ENCODE results near the gene IGFL1. TPM values are rescaled to one million over a fixed set of nuclear protein-coding genes. Genes with fewer than 3 reads are reported as not detected.
"Not testable (repeated sequence)": the region's sequence is repeated elsewhere in the genome, so short reads cannot be mapped to it uniquely, and the experiment has no call there.

Gene IGFL1
- total RNA-seq, 1 experiment from 2014 or later, result not detected

DNA sequence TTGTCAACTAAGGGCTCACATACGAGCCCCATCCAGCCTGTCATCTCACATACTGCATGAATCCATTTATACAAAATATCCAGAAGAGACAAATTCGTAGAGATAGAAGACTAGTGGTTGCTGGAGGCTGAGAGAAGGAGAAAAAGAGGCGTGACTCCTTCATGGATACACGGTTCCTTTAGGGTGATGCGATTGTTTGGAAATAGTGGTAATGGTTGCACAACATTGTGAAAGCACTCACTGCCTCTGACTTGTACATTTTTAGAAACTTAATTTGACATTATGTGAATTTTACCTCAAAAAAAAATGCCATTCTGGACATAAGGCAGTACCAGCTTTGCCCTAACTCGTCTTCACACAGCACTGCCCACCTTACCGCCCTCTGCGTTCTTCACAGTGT, 27.3 kb downstream of the IGFL1 start:
- Histone ChIP-seq H3K4me1 (ENCODE audit: insufficient read depth, low read length, poor library complexity, severe bottlenecking) (no peaks in the 10 kb centered on the region), H3K36me3 (ENCODE audit: insufficient read depth, low read length, poor library complexity, severe bottlenecking) (no peaks in the 10 kb centered on the region), H3K27me3 (replicated peaks; ENCODE audit: insufficient read depth, low read depth, low read length, poor library complexity) (peaks cover 13% of the 10 kb centered on the region), H3K9me3 (ENCODE audit: low read depth, low read length, poor library complexity, severe bottlenecking) (no peaks in the 10 kb centered on the region), H3K4me3 (ENCODE audit: low read depth, low read length, poor library complexity, severe bottlenecking) (no peak overlapping the region), H3K27ac (ENCODE audit: low read depth, low read length, poor library complexity, severe bottlenecking) (no peak overlapping the region)
- intact Hi-C loops (cut with micrococcal nuclease; ENCODE audit: unreplicated experiment), result no loop called here
- TF ChIP-seq EZH2 (IDR thresholded peaks at IDR 0.05; ENCODE audit: borderline replicate concordance, low read depth, low read length, poor library complexity, severe bottlenecking), result no peak
- no TSS peak for BruUV-seq (replicated peaks)
- ChIA-PET POLR2A (ENCODE audit: low non-redundant PET) (interaction anchor here (0.6 kb wide), 1 partner anchor 42 kb away, joined by 6 read pairs; no protein-coding TSS in a partner anchor), CTCF (interaction anchor here (0.6 kb wide), 1 partner anchor 181 kb away, joined by 7 read pairs; no protein-coding TSS in a partner anchor)
- DNase-seq (ENCODE audit: low spot score), result no peak

DNA sequence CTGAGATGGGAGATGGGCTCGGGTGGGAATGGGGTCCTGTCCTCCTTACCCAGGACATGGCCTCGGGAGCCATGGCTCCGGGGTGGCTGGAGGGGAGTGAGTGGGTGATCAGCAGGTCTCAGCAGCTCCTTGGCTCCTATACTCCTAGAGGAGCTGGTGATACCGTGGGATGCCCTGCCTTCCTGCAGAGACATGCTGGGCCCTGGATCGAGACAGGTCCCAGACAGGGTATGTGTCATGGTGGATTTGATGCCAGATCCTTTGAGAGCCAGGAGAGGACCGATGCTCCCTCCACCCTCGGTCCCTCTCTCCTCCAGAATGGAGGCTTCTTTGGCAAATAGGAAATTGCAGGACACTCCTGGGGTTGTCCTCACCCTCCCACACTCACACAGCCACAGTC, 32.0 kb downstream of the IGFL1 start:
- H3K27ac ChIP-seq (ENCODE audit: low read depth, low read length, poor library complexity, severe bottlenecking); DNase-seq (ENCODE audit: low spot score): not testable (repeated sequence)

DNA sequence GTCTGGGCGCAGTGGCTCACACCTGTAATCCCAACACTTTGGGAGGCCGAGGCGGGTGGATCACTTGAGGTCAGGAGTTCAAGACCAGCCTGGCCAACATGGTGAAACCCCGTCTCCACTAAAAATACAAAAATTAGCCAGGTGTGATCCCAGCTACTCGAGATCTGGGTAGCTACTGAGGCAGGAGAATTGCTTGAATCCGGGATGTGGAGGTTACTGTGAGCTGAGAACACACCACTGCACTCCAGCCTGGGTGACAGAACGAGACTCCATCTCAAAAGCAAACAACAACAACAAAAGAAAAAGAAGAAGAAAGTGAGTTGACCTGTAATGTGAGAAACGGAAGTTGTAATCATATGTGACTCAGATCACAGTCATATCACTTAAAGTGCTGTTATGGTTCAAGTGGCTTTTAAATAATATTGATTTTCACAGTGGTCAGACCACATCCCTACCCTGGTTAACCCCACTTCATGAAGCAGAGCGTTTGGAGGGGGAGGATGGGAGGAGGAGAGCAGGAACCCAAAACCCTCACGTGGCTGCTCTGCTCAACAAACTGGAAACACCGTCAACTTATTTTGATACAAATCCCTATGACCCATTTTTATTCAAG, 33.2 kb downstream of the IGFL1 start:
- H3K36me3 ChIP-seq (ENCODE audit: insufficient read depth, low read length, poor library complexity, severe bottlenecking); H3K27ac ChIP-seq (ENCODE audit: low read depth, low read length, poor library complexity, severe bottlenecking); H3K9me3 ChIP-seq (ENCODE audit: low read depth, low read length, poor library complexity, severe bottlenecking); H3K4me1 ChIP-seq (ENCODE audit: insufficient read depth, low read length, poor library complexity, severe bottlenecking); POLR2A ChIA-PET (ENCODE audit: low non-redundant PET); BruUV-seq (replicated peaks); H3K27me3 ChIP-seq (replicated peaks; ENCODE audit: insufficient read depth, low read depth, low read length, poor library complexity); H3K4me3 ChIP-seq (ENCODE audit: low read depth, low read length, poor library complexity, severe bottlenecking): not testable (repeated sequence)
- intact Hi-C loops (cut with micrococcal nuclease; ENCODE audit: unreplicated experiment), result loop anchor here (5.0 kb wide), 1 partner anchor 70 kb away; no protein-coding TSS in a partner anchor
- CTCF ChIA-PET, result interaction anchor here (1.0 to 3.1 kb wide), 2 partner anchors 181 to 184 kb away, joined by 5 to 18 read pairs; no protein-coding TSS in a partner anchor
- peak; percentile 13 for DNase-seq (ENCODE audit: low spot score)

More for the DNA sequence above, 32.0 kb downstream of the IGFL1 start:
- H3K9me3 ChIP-seq (ENCODE audit: low read depth, low read length, poor library complexity, severe bottlenecking); H3K4me1 ChIP-seq (ENCODE audit: insufficient read depth, low read length, poor library complexity, severe bottlenecking); POLR2A ChIA-PET (ENCODE audit: low non-redundant PET); H3K27me3 ChIP-seq (replicated peaks; ENCODE audit: insufficient read depth, low read depth, low read length, poor library complexity); H3K4me3 ChIP-seq (ENCODE audit: low read depth, low read length, poor library complexity, severe bottlenecking); BruUV-seq (replicated peaks); H3K36me3 ChIP-seq (ENCODE audit: insufficient read depth, low read length, poor library complexity, severe bottlenecking): not testable (repeated sequence)
- CTCF ChIA-PET, result interaction anchor here (1.0 kb wide), 1 partner anchor 183 kb away, joined by 5 read pairs; no protein-coding TSS in a partner anchor
- intact Hi-C loops (cut with micrococcal nuclease; ENCODE audit: unreplicated experiment), result loop anchor here (5.0 kb wide), 1 partner anchor 69 kb away; no protein-coding TSS in a partner anchor

DNA sequence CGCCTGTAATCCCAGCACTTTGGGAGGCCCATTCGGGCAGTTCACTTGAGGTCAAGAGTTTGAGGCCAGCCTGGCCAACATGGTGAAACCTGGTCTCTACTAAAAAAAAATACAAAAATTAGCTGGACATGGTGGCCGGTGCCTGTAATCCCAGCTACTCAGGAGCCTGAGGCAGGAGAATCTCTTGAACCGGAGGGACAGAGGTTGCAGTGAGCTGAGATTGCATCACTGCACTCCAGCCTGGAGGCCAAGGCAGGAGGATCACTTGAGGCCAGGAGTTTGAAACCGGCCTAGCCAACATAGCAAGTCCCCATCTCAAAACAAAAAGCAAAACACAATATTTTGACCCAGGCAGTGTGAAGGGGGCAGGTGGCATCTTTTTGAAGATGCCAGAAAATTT, 35.3 kb downstream of the IGFL1 start:
- H3K27ac ChIP-seq (ENCODE audit: low read depth, low read length, poor library complexity, severe bottlenecking); DNase-seq (ENCODE audit: low spot score); POLR2A ChIA-PET (ENCODE audit: low non-redundant PET); H3K4me3 ChIP-seq (ENCODE audit: low read depth, low read length, poor library complexity, severe bottlenecking); BruUV-seq (replicated peaks); H3K27me3 ChIP-seq (replicated peaks; ENCODE audit: insufficient read depth, low read depth, low read length, poor library complexity); H3K9me3 ChIP-seq (ENCODE audit: low read depth, low read length, poor library complexity, severe bottlenecking); H3K36me3 ChIP-seq (ENCODE audit: insufficient read depth, low read length, poor library complexity, severe bottlenecking); H3K4me1 ChIP-seq (ENCODE audit: insufficient read depth, low read length, poor library complexity, severe bottlenecking): not testable (repeated sequence)
- intact Hi-C loops (cut with micrococcal nuclease; ENCODE audit: unreplicated experiment), result loop anchor here (1.0 to 5.0 kb wide), 3 partner anchors 72 to 236 kb away; no protein-coding TSS in a partner anchor
- CTCF ChIA-PET, result interaction anchor here (0.5 to 3.1 kb wide), 5 partner anchors 16 to 236 kb away, joined by 3 to 32 read pairs (median 10); no protein-coding TSS in a partner anchor

DNA sequence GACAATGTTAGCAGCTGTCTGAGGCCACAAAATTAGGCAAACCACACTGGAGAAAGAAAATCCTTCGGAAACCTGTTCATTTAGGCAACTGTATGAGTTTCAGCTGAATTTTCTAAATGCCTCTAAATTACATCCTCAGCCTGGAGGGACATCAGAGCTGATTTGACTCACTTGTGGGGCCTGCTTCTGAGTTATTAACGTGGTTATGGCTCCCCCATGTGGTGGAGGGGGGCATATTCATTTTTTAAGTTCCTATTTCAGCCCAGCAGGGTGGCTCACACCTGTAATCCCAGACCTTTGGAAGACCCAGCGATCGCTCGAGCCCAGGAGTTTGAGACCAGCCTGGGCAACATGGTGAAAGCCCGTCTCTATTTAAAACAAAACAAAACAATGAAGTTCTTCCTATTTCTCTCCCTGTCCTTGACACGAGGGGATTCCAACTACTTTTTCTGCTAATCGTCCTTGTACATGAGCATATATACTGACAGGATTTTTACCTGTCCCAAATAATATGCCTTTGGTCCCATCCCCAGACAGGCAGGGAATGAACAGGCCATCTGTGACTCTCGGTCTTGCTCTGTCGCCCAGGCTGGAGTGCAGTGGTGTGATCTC, 35.8 kb downstream of the IGFL1 start:
- no peaks in the 10 kb centered on the region for H3K27me3 ChIP-seq (replicated peaks; ENCODE audit: insufficient read depth, low read depth, low read length, poor library complexity)
- BruUV-seq (replicated peaks), result no TSS peak

More for the DNA sequence above, 35.8 kb downstream of the IGFL1 start:
- H3K27ac ChIP-seq (ENCODE audit: low read depth, low read length, poor library complexity, severe bottlenecking), result no peak overlapping the region
- TF ChIP-seq, protein P1, sequence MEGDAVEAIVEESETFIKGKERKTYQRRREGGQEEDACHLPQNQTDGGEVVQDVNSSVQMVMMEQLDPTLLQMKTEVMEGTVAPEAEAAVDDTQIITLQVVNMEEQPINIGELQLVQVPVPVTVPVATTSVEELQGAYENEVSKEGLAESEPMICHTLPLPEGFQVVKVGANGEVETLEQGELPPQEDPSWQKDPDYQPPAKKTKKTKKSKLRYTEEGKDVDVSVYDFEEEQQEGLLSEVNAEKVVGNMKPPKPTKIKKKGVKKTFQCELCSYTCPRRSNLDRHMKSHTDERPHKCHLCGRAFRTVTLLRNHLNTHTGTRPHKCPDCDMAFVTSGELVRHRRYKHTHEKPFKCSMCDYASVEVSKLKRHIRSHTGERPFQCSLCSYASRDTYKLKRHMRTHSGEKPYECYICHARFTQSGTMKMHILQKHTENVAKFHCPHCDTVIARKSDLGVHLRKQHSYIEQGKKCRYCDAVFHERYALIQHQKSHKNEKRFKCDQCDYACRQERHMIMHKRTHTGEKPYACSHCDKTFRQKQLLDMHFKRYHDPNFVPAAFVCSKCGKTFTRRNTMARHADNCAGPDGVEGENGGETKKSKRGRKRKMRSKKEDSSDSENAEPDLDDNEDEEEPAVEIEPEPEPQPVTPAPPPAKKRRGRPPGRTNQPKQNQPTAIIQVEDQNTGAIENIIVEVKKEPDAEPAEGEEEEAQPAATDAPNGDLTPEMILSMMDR (conservative IDR thresholded peaks at IDR 0.05; ENCODE audit: low read depth, low read length), result peak; percentile 81
- no peak for TF ChIP-seq EZH2 (IDR thresholded peaks at IDR 0.05; ENCODE audit: borderline replicate concordance, low read depth, low read length, poor library complexity, severe bottlenecking)
- ChIA-PET POLR2A (ENCODE audit: low non-redundant PET) (no interaction called here), CTCF (interaction anchor here (0.5 to 3.1 kb wide), 5 partner anchors 15 to 237 kb away, joined by 3 to 32 read pairs (median 10); no protein-coding TSS in a partner anchor)
- intact Hi-C loops (cut with micrococcal nuclease; ENCODE audit: unreplicated experiment), result loop anchor here (1.0 kb wide), 2 partner anchors 187 to 236 kb away; no protein-coding TSS in a partner anchor
- H3K4me3 ChIP-seq (ENCODE audit: low read depth, low read length, poor library complexity, severe bottlenecking), result no peak overlapping the region
- H3K36me3 ChIP-seq (ENCODE audit: insufficient read depth, low read length, poor library complexity, severe bottlenecking), result no peaks in the 10 kb centered on the region
- DNase-seq (ENCODE audit: low spot score), result peak; percentile 86
- H3K4me1 ChIP-seq (ENCODE audit: insufficient read depth, low read length, poor library complexity, severe bottlenecking), result no peaks in the 10 kb centered on the region
- H3K9me3 ChIP-seq (ENCODE audit: low read depth, low read length, poor library complexity, severe bottlenecking), result no peaks in the 10 kb centered on the region
